NCI-H146 treated with DMSO at 0.1 percent for 48 hours (cell line): ENCODE data around the gene TRIAP1.
"Not testable (repeated sequence)": the region's sequence is repeated elsewhere in the genome, so short reads cannot be mapped to it uniquely, and the experiment has no call there.

Source experiments
- DNase-seq: peaks from one replicate; lab custom pipeline; 2025; ENCODE audit not compliant: unreplicated experiment; lab: John Stamatoyannopoulos, UW

The TRIAP1 gene

GRCh38 chr12:120468821-120469449, 22.8 kb upstream of the TRIAP1 start:
- no peak for DNase-seq

GRCh38 chr12:120468325-120468820, 22.2 kb upstream of the TRIAP1 start:
- DNase-seq: no peak

DNA sequence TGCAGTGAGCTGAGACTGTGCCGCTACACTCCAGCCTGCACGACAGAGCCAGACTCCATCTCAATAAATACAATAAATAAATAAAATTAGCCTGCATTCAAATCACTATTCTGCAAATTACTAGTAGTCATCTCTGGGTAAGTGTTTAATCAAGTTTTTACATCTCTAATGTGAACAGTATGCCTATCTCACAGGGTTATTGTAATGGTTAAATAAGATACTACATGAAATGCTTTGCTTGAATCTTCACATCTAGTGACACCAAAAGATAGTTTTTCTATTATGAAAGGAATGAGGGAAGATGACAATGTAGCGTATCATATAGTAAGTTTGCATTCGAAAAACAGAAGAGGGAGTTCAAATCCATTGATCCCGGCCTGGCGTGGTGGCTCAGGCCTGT, 21.3 kb upstream of the TRIAP1 start:
- no peak for DNase-seq

GRCh38 chr12:120466560-120467315, 20.6 kb upstream of the TRIAP1 start:
- DNase-seq: no peak

DNA sequence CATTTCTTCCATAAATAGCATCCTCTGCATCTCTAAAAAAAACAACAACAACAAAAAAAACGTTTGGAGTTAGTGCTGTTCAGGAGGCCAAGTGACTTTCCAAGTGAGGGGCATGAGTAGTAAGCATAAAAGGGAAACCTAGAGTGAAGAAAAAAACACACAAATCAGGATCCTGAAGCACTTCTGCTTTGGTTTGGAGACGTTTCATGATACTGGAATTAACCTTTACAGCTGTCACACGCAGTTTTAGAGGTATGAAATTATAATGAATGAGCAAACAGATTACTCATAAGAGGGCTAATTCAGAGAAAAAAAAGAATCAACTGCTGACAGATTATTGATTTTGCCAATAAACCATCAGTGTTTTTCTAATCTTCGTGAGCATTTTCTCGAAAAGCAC, 19.6 kb upstream of the TRIAP1 start:
- no peak for DNase-seq

- no peak for DNase-seq
Observed at GRCh38 chr12:120463712-120464111, 17.5 kb upstream of the TRIAP1 start.

DNA sequence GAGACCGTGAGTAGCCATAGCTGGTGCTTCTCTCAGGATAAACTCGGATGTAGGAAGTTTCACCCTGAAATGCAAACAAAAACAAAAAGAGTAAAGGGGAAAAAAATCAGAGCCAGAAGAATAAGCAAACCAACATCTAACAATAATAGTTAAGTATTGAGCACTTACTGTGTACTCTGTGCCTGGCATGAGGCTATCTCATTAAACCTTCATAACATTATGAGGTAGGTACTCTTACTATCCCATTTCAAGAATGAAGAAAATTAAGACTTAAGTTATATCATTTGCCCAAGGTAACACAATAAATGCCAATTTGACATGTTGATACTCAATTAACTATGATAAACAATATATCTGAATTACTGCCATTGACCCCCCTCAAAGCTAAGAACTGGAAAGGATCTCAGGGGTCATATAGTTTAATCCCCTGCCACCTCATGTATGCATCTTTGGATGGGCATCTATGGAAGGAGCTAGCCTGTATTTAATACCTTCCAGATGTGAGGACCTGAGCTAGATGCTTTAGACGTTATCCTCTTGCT, 16.0 kb upstream of the TRIAP1 start:
- no peak for DNase-seq

DNA sequence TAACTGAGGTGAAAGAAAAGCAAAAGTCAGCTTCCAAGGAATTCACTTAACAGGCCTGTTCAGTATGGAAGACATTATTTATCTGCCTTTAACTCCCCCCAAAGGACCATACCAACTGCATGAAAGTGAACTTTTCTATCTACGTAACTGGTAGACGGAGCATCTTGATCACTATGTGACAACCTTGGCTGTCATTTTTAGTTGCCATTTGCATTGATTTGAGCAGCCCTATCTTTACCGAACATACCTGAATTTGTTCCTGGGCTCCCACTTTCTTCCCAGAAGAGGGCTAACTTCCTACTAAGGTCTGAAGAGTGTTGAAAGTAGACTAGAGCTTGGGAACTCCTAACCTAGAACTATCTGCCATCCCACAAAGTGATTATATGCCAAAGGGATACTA, 14.0 kb upstream of the TRIAP1 start:
- DNase-seq: no peak

DNA sequence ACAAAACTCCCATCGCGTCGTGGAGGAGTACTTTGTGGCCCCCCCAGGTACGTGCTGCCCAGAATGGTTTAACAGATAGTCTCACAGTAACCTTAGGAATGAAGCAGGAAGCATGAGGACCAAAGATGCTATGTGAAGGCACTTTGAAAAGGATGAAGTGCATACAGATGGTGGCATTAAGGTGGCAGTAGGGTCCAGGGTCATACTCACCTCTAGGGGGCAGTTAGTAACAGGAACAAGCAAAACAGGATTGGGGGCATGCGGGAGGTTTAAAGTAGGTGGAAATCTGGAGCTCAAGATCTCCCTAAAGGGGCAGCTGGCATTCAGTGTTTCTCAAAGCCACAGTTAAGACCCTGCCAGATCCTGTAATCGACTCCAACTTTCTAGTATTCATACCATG, 10.9 kb upstream of the TRIAP1 start:
- no peak for DNase-seq

DNA sequence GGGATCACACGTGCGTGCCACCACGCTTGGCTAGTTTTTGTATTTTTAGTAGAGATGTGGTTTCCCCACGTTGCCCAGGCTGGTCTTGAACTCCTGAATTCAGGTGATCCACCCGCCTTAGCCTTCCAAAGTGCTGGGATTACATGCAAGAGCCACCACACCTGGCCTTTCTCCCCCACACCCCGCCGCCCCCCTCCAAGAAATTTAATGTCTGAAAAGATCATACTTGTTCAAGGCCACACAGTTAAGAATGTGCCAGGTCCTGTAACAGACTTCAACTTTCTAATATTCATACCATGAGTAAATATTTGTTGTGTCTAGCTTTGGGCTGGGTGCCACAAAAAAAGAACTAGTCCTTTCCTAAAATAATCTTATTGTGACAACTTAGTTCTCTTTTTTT, 9.1 kb upstream of the TRIAP1 start:
- DNase-seq: no peak

DNA sequence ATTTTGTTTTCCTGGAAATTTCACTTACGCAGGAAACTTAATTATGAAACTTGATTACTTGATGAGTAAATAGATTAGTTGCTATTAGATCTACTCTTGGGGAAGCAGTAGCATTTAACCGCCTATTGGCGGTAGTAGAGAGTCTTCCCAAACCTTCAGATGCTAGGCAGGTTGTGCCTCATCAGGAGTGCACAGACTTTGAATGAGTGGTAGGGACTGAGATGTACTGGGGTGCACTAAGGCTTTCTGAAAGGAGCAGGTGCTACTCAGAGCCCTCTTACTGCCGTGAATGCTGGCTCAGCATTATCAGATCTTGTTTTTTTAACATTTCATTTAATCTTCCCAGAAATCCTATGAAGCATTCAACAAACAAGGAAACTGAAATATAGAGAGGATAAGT, 7.8 kb upstream of the TRIAP1 start:
- DNase-seq: no peak

GRCh38 chr12:120453060-120453750, 7.0 kb upstream of the TRIAP1 start:
- no peak for DNase-seq

GRCh38 chr12:120452524-120452923, 6.3 kb upstream of the TRIAP1 start:
- DNase-seq: not testable (repeated sequence)

DNA sequence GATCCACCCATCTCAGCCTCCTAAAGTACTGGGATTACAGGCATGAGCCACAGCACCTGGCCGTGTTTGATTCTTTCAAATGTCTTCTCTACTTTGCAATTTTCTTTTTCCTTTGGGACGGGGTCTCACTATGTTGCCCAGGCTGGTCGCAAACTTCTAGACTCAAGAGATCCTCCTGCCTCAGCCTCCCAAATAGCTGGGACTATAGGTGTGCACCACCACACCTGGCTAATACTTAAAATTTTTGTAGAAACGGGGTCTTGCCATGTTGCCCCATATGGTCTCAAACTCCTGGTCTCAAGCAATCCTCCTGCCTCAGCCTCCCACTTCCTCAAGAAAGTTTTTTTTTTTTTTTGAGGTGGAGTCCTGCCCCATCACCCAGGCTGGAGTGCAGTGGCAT, 1.8 kb upstream of the TRIAP1 start:
- no peak for DNase-seq

GRCh38 chr12:120446844-120447178, 627 bp upstream of the TRIAP1 start:
- not testable (repeated sequence) for DNase-seq

DNA sequence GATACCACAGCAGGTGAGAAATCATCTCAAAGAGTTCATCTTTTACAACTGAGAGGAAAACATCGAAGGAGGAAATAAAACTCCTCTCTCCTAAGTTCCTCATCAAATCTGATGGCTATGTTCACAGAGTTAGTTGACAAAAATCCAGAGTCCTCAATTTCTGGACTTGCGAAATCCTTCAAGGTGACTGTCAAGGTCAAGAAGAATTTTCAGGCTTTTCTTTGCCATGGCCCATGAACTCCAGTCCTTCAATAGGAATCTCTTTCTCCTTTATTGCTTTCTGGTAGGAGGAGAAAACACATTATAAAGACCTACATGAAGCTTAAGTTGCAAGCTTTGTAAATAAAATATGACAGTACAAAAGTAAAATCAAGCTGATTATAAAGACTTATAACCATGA, 1.5 kb downstream of the TRIAP1 start:
- no peak for DNase-seq

GRCh38 chr12:120439646-120440247, 6.4 kb downstream of the TRIAP1 start:
- peak; percentile 33 for DNase-seq

DNA sequence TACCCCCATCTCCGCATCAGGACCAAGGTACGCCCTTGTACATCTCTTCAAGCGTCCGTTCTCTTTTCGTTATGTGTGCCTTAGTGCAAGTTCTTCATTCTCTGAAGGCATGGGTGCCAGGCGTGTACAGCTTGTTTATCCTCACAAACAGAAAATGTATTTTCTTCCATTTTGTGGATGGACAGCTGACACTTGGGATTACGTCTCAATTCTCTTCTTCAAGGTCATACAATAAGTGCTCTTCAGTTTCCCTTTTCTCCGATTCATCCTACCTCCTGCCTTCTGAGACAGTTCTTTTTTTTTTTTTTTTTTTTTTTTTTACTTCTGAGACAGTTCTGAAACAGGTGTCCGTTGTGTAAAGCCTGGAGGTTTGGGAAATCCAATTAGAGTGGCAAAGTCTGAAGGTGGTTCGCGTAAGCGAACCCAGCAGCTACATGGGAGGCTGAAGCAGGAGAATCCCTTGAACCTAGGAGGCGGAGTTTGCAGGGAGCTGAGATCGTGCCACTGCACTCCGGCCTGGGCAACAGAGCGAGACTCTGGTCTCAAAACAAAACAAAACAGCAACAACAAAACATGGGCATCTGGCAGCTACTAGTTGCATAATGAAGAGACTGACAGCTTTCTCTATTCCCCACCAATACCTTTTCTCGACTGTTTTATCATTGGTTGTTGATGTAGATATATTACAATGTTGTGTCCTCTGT, 7.5 kb downstream of the TRIAP1 start:
- no peak for DNase-seq

GRCh38 chr12:120437735-120438494, 8.3 kb downstream of the TRIAP1 start, which contains the start of gene COX6A1:
Gene COX6A1, plus strand, starts transcription at chr12:120438113. Its CDS starts 14 bp downstream, at chr12:120438127.
- DNase-seq: peak; percentile 99
